MM.1S (cell line): Measurements from ENCODE around the gene MCF2L2.

Source experiments
- EZH2 ChIP-seq: fragments of 300-600 bp; sonication (generic); optimal IDR thresholded peaks from 2 replicates; pipeline ENCODE3; 2017; ENCODE audit warnings: low read depth, mild to moderate bottlenecking, antibody characterized with exemption, low read length, mixed read lengths
- TF ChIP-seq, protein P1 (sequence below): fragments of 300-600 bp; sonication (generic); IDR thresholded peaks from 2 replicates; pipeline ENCODE4 v1.5.1; 2016; ENCODE audit warnings: antibody characterized with exemption, low read length, mixed read lengths

DNA sequence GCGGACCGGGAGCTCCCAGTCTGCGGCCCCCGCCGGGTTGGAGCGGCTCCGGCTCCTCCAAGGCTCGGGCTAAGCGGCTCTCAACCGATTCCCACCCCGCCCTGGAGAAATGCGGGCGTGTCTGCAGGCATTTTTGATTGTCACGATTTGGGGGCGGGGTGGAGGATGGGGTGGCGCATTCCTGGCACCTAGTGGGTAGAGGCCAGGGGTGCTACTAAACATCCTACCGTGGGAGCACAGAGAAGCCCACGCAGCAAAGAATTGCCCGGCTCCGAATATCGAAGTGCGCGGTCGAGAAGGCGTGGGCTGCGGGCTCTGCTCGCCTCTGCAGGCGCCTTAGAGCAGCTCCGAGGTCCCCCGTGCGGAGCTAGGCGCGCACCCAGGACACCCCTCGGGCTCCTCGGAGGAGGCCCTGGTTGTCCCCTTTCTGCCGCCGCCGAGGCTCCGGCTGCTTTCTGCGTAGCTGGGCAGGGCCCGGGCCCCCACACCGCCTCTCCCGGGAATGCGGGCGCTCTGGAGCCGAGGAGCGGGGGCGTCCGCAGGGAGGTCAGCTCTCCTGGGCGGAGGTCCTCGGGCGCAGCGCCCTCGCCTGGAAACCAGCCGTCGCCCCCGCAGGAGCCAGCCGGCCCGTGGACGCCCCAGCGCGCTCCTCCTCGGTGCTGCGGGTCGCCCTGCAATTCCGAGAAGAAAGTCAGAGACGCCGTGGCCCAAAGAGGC lies 249.4 kb downstream of the MCF2L2 start:
- TF ChIP-seq, protein P1, sequence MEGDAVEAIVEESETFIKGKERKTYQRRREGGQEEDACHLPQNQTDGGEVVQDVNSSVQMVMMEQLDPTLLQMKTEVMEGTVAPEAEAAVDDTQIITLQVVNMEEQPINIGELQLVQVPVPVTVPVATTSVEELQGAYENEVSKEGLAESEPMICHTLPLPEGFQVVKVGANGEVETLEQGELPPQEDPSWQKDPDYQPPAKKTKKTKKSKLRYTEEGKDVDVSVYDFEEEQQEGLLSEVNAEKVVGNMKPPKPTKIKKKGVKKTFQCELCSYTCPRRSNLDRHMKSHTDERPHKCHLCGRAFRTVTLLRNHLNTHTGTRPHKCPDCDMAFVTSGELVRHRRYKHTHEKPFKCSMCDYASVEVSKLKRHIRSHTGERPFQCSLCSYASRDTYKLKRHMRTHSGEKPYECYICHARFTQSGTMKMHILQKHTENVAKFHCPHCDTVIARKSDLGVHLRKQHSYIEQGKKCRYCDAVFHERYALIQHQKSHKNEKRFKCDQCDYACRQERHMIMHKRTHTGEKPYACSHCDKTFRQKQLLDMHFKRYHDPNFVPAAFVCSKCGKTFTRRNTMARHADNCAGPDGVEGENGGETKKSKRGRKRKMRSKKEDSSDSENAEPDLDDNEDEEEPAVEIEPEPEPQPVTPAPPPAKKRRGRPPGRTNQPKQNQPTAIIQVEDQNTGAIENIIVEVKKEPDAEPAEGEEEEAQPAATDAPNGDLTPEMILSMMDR, result no peak
- TF ChIP-seq EZH2, result no peak
